Retinal pigment epithelial cell (primary cell): ENCODE data around the gene KANSL3.
"Not testable (repeated sequence)": the region's sequence is repeated elsewhere in the genome, so short reads cannot be mapped to it uniquely, and the experiment has no call there.

Experiments
- DNase-seq: peaks from one replicate; pipeline ENCODE4 v3.0.0-alpha.2; 2010; ENCODE audit warnings: low read depth
- H3K4me3 ChIP-seq: 2 replicates; pipeline ENCODE4 v1.5.1; 2011; ENCODE audit warnings: mild to moderate bottlenecking, low read length, control low read depth, moderate library complexity
- CTCF ChIP-seq: conservative IDR thresholded peaks from 2 replicates; pipeline ENCODE4 v1.5.1; 2011; ENCODE audit warnings: low read depth, low read length, control low read depth, inconsistent platforms

KANSL3 gene

GRCh38 chr2:96681540-96681939 is 43.4 kb upstream of the KANSL3 start:
- no peak for TF ChIP-seq CTCF
- H3K4me3 ChIP-seq: no peak overlapping the region
- no peak for DNase-seq

DNA sequence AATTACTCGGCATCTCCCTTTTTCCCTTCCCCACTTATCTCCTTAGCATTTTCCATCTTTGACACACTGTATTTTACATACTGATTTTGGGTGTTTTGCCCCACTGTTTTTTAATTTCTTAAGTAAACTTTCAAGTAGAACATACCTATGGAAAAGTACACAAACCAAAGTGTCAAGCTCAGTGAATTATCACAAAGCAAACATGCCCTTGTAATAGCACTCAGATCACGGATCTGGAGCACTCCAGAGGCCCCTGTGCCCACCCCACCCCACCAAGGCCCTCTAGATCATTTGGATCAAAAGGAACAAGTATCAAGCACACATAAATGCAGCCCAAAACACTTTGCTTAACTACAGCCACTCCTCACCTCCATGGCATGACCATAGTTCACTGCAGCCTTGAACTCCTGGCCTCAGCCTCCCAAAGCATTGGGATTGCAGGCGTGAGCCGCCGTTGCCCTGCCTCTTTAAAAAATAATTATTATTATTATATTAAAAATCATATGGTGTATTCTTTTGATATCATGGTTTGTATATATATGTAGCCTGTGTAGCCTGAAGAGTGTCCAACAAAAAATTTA is 42.5 kb upstream of the KANSL3 start:
- no peak overlapping the region for H3K4me3 ChIP-seq
- DNase-seq: no peak
- TF ChIP-seq CTCF: no peak

DNA sequence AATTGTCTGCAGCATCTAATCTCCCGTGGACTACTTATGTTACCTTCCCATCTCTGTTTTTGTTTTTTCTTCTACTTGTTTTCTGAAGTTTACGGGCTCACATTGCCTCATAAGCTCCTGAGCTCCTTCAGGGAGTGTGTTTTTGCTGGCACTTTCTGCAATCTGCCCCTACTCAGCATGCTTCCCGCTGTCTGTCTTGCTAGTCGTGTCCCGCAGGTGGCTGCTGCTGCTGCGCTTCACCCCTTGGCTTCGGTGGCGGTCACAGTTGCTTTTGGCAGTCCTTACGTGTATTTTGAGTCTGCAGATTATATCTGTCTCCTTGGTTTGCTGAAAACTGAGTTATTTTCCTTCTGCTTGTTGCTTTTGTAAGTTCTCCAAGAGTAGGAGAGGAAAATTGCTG is 41.7 kb upstream of the KANSL3 start:
- DNase-seq: no peak

DNA sequence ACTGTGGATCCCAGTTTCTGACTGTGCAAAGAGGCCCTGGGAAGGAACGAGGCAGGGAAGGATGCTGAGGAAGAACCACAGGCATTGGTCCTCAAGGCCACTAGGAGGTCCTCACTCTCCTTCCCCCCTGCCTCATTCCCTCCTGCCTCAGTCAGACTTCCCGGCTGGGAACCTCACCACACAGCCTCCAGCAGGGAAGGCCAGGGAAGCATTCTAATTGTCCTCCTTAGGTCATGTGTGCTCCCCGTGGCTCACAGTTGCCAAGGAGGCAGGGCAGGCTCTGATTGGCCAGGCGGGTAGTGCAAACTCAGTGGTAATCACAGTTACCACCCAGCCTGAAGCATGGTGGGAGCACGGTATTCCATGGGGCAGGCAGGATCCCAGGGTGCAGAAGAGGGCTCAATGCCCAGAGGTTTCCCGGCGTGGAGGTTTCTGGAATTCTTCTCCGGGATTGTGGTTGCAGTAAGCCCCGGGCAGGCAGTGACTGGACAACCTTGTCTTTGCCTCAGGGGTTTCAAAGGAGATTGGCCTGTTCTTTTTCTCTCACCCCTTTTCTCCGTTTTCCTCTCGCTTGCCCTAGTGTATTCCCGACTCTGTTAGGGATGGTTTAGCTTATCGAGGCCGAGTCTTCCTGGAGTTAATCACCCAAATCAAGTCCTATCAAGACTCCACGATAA is 31.6 kb upstream of the KANSL3 start:
- no peak overlapping the region for H3K4me3 ChIP-seq
- TF ChIP-seq CTCF: no peak

More for the DNA sequence above, 41.7 kb upstream of the KANSL3 start:
- no peak overlapping the region for H3K4me3 ChIP-seq
- TF ChIP-seq CTCF: no peak

DNA sequence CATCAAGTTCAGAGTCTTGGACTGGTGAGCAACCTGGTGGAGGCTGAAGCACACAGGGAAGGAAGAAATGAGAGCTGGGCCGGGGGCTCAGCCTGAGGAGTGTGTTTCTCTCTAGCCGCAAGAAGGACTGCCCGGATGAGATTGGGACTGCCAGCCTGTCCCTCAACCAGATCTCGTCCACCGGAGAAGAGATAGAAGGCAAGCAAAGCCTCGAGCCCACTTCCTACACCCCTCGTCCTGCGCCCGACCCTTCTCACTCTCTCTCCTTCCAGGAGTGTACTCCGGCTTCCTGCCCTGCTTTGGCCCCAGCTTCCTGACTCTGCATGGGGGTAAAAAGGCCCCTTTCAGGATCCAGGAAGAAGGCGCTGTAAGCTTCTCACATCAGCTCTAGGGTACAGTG is 30.7 kb upstream of the KANSL3 start:
- no peak for DNase-seq
- no peak overlapping the region for H3K4me3 ChIP-seq
- TF ChIP-seq CTCF: no peak

More for the DNA sequence above, 31.6 kb upstream of the KANSL3 start:
- DNase-seq: no peak

DNA sequence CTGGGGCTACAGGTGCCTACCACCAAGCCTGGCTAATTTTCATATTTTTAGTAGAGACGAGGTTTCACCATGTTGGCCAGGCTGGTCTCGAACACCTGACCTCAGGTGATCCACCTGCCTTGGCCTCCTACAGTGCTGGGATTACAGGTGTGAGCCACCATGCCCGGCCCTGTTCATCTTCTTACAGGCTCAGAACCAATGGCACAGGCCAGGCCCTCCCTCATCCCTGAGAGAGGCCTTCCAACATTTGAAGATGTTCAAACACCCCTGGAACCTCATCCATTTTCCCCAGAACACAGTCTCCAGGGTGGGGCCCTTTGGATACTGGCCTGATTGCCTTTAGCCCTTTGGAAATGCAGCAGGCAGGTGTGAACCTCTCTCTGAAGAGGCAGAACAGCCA is 27.6 kb upstream of the KANSL3 start:
- H3K4me3 ChIP-seq, DNase-seq: not testable (repeated sequence)

- H3K4me3 ChIP-seq: no peak overlapping the region
- peak; percentile 88 for DNase-seq
- no peak for TF ChIP-seq CTCF
Observed at GRCh38 chr2:96665083-96665569, 27.0 kb upstream of the KANSL3 start.
